HL-60 (cell line): Measurements from ENCODE around the gene RNLS.

Experiments used
- DNase-seq, 2 experiments: peaks; one replicate each; pipeline ENCODE4 v3.0.0-alpha.2; 2010 to 2020; ENCODE audit warnings: low read depth in 1 of 2, low spot score in 1 of 2
- H3K27ac ChIP-seq: fragments of 250-450 bp; sonication (Bioruptor Pico); replicated peaks from 2 replicates; pipeline ENCODE4 v1.5.1; 2020; ENCODE audit warnings: mild to moderate bottlenecking, moderate library complexity
- H3K27me3 ChIP-seq: fragments of 250-450 bp; sonication (Bioruptor Pico); 2 replicates; pipeline ENCODE4 v1.5.1; 2021; ENCODE audit warnings: mild to moderate bottlenecking, moderate library complexity; ENCODE audit not compliant: insufficient read depth, poor library complexity, severe bottlenecking
- H3K4me3 ChIP-seq: replicated peaks from 2 replicates; pipeline ENCODE4 v1.5.1; 2011; ENCODE audit warnings: mild to moderate bottlenecking, control low read depth, low read length; ENCODE audit not compliant: insufficient read depth
- CTCF ChIP-seq: IDR thresholded peaks from one replicate; pipeline ENCODE4 v1.5.1; 2011; ENCODE audit warnings: low read length, control low read depth, inconsistent platforms; ENCODE audit not compliant: insufficient read depth
- GABPA ChIP-seq: IDR thresholded peaks from 2 replicates; pipeline ENCODE4 v1.6.1; 2012; ENCODE audit warnings: low read depth
- POLR2AphosphoS5 ChIP-seq: IDR thresholded peaks from 2 replicates; pipeline ENCODE4 v1.6.1; 2012; ENCODE audit warnings: low read depth
- REST ChIP-seq: IDR thresholded peaks from 2 replicates; pipeline ENCODE4 v1.6.1; 2012; ENCODE audit warnings: low read depth; ENCODE audit not compliant: insufficient replicate concordance
- SPI1 ChIP-seq: IDR thresholded peaks from 2 replicates; pipeline ENCODE4 v1.6.1; 2012; ENCODE audit warnings: low read depth, mild to moderate bottlenecking, borderline replicate concordance

Gene RNLS

GRCh38 chr10:88336334-88336733 is 246.8 kb downstream of the RNLS start:
- DNase-seq: no peak
- TF ChIP-seq POLR2AphosphoS5 (no peak), SPI1 (no peak)
- Histone ChIP-seq H3K27me3 (no peaks in the 10 kb centered on the region), H3K4me3 (no peak overlapping the region), H3K27ac (no peak overlapping the region)

GRCh38 chr10:88333248-88333630 is 249.9 kb downstream of the RNLS start:
- H3K4me3 ChIP-seq: no peak overlapping the region
- no peaks in the 10 kb centered on the region for H3K27me3 ChIP-seq
- TF ChIP-seq GABPA (no peak), POLR2AphosphoS5 (no peak)
- DNase-seq: peak in 1 of 2 experiments; percentile 29
- peak overlapping the region; percentile 65 for H3K27ac ChIP-seq

- peak in 1 of 2 experiments; percentile 34 for DNase-seq
- TF ChIP-seq CTCF (no peak), SPI1 (peak; percentile 67; the same call in 1 of the 2 replicates)
- H3K4me3 ChIP-seq: no peak overlapping the region
- H3K27ac ChIP-seq: peak overlapping the region; percentile 65
- no peaks in the 10 kb centered on the region for H3K27me3 ChIP-seq
Observed at GRCh38 chr10:88332503-88333247, 250.4 kb downstream of the RNLS start.

GRCh38 chr10:88330174-88330573 is 252.9 kb downstream of the RNLS start:
- H3K4me3 ChIP-seq: no peak overlapping the region
- H3K27ac ChIP-seq: no peak overlapping the region
- H3K27me3 ChIP-seq: no peaks in the 10 kb centered on the region
- DNase-seq: peak in 1 of 2 experiments; percentile 65
- TF ChIP-seq REST (no peak), CTCF (no peak), POLR2AphosphoS5 (no peak), SPI1 (no peak), GABPA (no peak)

GRCh38 chr10:88322324-88323063 is 260.6 kb downstream of the RNLS start:
- no peaks in the 10 kb centered on the region for H3K27me3 ChIP-seq
- TF ChIP-seq GABPA (no peak), REST (no peak), SPI1 (no peak), POLR2AphosphoS5 (no peak), CTCF (no peak)
- no peak overlapping the region for H3K4me3 ChIP-seq
- DNase-seq: no peak
- no peak overlapping the region for H3K27ac ChIP-seq
